Raji (cell line): ENCODE measurements around the gene RAET1E.

Source experiments
- POLR2A ChIP-seq: IDR thresholded peaks from 2 replicates; pipeline ENCODE4 v1.6.1; 2011; ENCODE audit warnings: low read depth, low read length, control low read depth; ENCODE audit not compliant: insufficient read depth

Gene RAET1E

DNA sequence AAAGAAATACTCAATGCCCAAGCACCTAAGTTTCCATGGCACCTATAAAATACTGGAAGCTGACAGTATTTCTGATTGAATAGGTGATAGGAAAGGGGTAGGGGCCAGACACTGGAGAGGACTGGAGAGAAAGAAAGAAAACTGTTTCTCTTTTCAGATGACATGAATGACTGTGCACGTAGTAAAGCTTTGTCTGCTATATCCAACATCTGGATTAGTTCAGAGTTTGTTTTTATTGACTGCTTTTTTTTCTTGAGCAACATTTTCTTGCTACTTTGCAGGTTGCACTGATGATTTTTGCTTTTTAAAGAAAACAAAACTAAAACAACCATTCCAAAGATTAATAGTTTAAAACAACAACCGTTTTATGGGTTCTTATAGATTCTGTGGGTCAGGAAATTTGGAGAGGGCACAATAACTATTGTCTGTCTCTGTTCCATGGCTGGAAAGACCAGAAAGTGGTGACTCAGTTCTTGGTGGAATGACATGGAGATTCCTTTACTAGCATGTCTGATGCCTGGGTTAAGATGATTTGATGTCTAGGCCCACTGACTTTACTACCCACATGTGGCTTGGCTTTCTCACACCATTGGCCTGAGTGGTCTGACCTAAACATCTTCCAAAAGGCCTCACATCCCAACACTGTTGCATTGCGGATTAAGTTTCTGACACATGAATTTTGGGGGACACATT lies 21.5 kb downstream of the RAET1E start:
- TF ChIP-seq POLR2A: no peak

DNA sequence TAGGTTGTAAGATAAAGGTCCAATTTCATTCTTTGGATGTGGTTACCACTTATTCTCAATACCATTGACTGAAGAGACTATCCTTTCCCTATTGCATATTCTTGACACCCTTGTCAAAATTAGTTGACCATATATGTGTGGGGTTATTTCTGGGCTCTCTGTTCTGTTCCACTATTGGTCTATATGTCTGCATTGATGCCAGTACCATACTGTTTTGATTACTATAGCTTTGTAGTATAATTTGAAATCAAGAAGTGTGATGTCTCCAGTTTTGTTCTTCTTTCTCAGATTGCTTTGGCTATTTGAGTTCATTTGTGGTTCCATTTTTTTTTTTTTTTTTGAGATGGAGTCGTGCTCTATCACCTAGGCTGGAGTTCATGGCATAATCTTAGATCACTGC lies 25.7 kb downstream of the RAET1E start:
- no peak for TF ChIP-seq POLR2A

DNA sequence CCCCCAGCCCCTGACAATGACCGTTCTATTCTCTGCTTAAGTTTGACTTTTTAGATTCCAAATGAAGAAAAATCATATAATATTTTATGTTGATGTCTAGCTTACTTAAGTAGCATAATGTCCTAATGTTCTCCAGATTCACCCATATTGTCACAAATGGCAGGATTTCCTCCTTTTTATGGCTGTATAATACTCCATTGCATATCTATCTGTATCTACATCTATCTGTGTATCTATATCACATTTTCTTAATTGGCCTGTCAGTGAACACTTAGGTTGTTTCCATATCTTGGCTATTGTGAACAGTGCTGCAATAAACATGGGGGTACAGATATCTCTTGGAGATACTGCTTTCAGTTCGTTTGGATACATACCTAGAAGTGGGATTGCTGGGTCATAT lies 26.7 kb downstream of the RAET1E start:
- TF ChIP-seq POLR2A: no peak

DNA sequence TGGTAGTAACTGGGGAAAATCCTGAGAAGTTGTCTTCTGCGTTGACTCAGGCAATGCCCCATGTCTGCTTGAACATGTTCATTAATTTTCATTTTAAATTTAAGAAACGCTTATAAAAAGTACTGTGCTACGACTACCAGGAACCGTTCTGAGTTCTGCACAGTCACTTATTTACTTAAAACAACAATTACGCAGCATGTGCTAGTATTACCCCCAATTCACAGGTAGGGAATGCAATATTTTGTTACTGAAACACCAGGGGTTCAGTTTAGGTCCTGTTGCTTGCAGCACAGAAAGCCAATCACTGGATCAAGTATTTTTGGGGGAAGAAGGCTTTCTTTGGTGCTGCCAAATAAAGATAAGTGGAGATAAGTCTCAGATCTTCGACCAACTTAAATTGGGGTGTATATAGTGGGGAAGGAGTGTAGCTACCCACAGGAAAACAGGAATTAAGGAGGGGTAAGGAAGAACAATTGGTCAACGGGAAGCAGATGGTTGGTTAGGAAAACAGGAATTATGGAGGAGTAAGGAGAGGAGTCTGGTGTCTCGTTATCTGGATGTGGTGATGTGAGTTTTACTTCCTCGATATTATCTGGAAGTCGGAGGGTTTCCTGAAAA lies 28.5 kb downstream of the RAET1E start:
- no peak for TF ChIP-seq POLR2A

DNA sequence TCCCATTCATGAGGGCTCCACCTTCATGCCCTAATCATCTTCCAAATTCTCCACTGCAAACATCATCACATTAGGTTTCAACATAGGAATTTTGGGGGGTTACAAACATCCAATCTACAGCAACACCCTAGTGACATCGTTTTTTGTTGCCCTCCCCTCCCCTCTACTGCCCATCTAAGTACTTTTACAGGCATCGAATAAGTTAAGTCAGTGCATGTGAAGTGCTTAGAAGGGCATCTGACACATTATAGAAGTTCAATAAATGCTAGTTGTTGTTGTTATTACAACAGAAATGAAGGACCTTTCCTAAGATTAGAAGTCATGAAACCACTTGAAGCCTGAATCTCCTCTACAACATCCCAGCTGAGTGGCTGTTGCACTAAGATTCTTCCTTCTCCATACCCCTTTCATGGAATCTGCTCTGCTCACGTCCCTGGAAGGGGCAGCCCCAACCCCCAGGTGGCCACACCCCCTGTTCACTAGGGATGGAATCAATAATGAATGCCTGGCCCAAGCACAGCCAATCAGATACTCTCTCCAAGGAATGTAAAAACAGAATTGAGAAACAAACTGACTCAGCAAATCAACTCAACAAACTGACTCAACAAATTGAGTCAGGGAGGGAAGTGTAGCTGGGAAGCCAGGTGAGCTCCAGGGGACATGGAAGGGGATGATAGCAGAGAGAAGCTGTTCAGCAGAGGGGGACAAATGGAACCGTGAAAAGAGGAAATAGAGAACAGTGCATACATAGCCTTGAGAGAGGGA lies 29.9 kb downstream of the RAET1E start:
- TF ChIP-seq POLR2A: no peak

DNA sequence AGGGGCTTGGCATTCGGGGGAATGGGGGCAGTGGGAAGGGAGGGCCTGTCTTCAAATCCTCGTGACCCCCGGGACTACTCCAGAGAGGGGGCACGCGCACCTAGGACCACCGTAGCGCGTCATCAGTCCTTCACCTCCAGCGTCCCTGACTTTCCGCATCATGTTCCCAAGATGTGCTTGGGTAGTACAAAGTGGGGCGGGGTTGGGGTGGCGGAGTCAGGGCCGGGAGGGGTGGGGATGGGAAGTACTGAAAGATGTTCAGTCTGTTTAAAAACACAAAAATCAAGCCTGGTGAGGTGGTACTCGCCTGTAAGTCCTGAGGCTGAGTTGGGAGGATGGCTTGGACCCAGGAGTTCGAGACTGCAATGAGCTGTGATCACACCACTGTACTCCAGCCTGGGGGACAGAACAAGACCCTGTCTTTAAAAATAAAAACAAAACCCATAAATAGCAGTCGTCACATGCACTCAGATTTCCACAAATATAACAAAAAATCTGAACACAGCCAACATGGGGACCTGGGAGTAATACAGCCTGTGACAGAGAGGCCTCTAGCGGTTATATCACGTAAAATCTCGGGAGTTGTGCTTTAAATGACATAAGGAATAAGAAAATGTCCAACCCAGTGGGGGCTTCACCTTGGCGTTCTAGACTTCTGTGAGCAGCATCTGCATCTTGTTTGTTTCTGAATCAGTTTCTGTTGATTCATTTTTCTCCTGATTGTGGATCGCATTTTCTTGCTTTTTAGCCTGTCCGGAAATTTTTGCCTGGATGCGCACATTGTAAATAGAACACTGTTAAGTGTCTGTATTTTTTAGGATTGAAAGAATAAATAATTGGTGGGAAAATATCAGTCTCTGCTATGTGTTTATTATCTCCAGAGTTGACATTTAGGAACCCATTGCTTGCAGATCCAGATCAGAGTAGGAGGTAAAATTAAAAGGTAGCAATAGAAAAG lies 33.1 kb downstream of the RAET1E start:
- TF ChIP-seq POLR2A: no peak

DNA sequence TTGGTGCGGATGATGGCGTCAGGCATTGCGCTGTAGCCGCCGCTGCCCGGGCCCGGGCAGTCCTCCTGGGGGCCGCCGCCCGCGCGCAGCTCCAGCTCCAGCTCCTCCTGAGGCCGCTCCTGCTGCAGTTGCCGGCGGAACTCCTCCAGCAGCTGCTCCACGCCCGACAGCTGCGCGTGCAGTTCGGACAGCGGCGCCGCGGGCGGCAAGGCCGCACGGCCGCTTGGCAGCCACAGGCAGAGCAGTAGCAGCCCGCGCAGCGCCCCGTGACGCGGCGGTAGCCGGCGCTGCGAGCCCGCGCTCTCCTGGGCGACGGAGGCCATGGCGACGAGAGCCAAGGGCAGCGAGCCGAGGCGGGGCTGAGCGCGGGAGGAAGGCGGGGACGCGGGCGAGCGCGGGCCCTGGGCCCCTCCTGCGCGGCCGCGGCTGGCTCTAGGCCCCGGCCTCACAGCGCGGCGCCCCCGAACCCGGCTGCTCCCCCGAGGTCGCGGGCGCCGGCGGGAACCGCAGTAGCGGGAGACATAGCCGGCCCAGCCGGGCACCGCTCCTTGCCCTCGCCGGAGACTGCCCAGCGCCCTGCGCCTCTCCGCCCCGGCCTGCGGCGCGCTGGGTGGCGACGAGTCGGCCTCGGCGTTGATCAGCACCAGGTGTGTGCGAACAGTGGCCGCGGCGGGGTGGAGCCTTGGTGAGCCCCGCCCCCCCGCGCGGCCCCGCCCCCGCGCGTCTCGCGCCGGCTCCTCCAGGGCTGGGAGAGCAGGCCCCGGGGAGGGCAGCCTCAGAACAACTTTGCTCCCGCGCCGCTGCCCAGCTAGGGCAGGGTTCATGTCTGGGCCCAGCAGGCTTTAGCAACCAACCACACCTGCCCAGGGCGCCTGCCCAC lies 34.0 kb downstream of the RAET1E start, which contains the start of gene LRP11:
Gene LRP11 (minus strand): TSS at position 662 of the 880 bp plus-strand sequence. CDS start 339 bp downstream, at position 323.
- peak; percentile 97 for TF ChIP-seq POLR2A

DNA sequence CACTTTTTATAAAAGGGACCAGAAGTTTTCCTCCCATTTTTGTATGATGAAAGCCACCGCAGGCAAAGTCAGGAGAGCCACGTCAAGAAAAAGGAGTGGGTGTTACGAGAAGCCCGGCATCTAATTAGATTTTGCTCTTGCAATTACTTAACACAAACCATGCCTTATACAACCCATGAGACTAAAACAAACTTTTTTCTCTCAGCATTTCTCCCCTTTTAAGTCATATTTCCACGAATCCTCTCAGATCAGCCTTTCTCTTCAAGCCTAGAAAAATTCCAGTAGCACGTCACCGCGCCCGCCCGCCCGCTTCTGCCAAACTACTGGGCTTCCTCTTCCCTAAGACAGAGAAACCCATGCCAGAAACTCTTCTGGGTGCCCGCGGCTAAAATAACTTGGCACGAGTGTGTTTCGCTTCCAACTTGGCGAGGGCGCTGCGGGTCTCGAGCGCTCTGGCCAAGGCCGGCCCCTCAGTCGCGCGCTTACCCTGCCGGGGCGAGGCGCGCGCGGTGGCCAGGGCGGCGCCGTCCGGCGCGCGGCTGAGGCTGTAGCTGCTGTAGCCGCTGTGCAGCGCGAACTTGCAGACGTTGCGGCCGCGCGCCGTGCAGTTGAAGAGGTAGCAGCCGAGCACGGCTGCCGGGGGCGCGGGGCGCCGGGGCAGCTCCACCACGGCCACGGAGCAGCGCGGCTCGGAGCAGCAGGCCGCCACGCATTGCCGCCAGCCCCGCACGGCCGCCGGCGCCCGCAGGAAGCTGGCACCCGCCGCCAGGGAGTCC lies 34.8 kb downstream of the RAET1E start:
- peak; percentile 35; the same call in 1 of the 2 replicates for TF ChIP-seq POLR2A

DNA sequence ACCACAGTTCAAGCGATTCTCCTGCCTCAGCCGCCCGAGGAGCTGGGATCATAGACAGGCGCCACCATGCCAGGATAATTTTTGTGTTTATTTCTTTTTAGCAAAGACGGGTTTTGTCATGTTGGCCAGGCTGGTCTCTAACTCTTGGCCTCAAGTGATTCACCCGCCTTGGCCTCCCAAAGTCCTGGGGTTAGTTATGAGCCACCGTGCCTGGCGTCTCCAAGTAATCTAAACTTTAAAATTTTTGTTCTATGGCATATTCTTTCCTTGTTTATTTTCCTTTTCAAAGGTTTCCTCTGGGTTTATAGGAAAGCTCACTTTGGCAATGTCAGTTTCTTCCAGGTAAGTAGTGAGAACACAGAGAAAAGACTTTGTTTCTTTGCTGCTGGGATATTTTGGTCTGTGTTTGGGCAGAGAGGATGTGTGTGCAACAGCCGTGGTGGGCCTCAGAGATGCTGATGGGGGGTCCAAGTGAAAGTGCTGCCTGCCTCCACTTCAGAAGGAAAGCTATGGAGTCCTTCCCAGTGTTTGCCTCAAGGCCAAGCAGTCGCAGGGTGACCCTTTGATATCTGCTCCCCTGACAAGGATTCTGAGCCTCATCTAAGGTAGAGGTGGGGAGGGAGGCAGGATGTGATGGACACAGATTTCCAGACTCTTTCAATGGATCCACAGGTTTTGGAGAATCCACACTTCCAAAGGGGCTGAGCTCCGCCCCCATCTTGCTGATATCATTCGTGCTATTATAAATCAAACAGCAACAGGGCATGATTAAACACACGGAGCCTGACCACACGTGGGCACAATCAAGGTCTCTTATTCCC lies 36.1 kb downstream of the RAET1E start:
- no peak for TF ChIP-seq POLR2A

DNA sequence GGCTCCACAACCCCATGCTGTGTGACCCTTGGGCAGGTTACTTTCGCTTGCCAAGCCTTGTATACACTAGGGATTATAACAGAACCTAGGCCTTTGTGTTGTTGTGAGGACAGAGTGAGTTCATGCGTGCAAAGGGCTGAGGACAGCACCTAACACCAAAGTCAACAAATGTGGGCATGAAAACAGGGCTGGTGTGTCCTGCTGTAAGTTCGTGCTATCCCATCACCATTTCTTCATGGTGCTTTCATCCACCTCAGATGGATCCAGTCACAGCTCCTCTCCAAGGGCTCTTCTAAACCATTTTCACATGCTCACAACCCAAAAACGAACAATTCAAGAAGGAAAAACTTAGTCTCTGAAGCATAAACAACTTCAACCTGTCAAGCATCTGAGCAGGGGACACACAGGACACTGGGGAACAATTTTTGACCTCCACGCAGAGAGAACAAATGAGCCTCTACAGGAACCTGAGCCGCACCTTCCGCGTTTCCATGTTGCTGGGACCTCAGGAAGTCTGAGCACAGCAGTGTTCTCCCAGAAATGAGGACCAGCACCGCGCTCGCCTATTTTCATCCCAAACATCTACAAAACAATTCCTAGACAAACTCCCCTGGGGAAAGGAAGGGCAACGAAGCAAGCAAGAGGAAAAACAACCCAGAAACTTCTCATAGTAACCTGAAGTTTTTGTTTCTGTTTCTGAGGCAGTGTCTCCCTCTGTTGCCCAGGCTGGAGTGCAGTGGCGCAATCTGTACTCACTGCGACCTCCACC lies 36.9 kb downstream of the RAET1E start:
- TF ChIP-seq POLR2A: no peak

DNA sequence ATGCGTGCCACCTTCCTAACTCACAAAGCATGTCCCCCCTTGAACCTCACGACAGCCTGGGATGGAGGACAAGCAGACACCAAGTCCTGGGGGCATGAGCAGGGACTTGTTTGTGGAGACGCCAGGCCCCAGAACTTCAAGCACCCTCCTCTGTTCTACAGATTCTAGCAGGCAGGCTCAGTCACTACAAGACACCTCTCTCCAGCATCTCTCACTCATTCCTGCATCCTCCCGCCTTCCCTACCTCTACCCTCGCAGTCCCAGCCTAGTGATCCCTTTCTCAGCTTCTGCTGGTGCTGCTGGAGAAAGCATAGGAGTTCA lies 37.4 kb downstream of the RAET1E start:
- no peak for TF ChIP-seq POLR2A

DNA sequence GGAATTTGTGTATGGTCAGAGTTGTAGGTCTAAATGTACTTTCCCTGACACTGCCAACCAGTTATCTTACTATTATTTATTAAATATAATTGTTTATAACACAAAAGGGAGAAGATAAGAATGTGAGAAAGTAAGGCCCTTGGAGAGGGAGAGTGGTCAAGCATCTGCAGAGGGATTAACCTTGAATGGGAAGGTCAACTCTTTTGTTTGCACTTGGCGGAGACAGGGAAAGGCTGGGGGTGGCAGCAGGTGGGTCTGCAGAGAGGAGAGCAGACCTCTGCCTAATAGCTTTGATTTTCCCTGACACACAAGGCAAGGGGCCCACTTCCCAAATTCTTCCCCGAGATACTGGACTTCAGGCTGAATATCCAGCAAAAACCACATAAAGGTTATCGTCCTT lies 38.0 kb downstream of the RAET1E start:
- TF ChIP-seq POLR2A: no peak
